ENCODE data around the gene ZFAND2B.

- TF ChIP-seq POLR2A (IDR thresholded peaks at IDR 0.05; ENCODE audit: low read length) (peak; percentile 11), GATA1 (IDR thresholded peaks at IDR 0.05; ENCODE audit: low read depth, low read length) (no peak)
These were observed 7.6 kb downstream of the ZFAND2B start for GRCh38 chr2:219214141-219214540.

All from erythroblast (primary cell).